OCI-LY3 (cell line): Measurements from ENCODE around the gene PPP2R2C.

ENCODE experiments used
- H2AFZ ChIP-seq: fragments of 200-600, 300-600 bp; shearing (Covaris generic); 2 replicates; pipeline ENCODE4 v1.6.0; 2014; ENCODE audit warnings: antibody characterized with exemption, low read depth, low read length
- H3K27ac ChIP-seq: fragments of 200-600, 300-600 bp; sonication (generic); 2 replicates; pipeline ENCODE4 v1.5.1; 2014; ENCODE audit warnings: mild to moderate bottlenecking, low read length, moderate library complexity, mixed read lengths
- H3K27me3 ChIP-seq: fragments of 200-600, 300-600 bp; sonication (generic); 2 replicates; pipeline ENCODE4 v1.6.1; 2014; ENCODE audit warnings: low read depth, low read length, mixed read lengths
- H3K36me3 ChIP-seq: fragments of 200-600, 300-600 bp; sonication (generic); replicated peaks from 2 replicates; pipeline ENCODE3; 2014; ENCODE audit warnings: low read depth, low read length, mixed read lengths
- H3K4me1 ChIP-seq: fragments of 300-600, 200-600 bp; sonication (generic); 2 replicates; pipeline ENCODE4 v1.6.1; 2014; ENCODE audit warnings: low read length, mixed read lengths
- H3K4me2 ChIP-seq: fragments of 200-600, 300-600 bp; sonication (generic); 2 replicates; pipeline ENCODE4 v1.6.1; 2014; ENCODE audit warnings: low read length, mixed read lengths
- H3K4me3 ChIP-seq: fragments of 300-600, 200-600 bp; sonication (generic); 2 replicates; pipeline ENCODE4 v1.5.1; 2014; ENCODE audit warnings: antibody characterized with exemption, mild to moderate bottlenecking, low read length, moderate library complexity
- H3K79me2 ChIP-seq: fragments of 300-600, 200-600 bp; shearing (Covaris generic); 2 replicates; pipeline ENCODE4 v1.6.1; 2014; ENCODE audit warnings: mild to moderate bottlenecking, low read length, mixed read lengths
- H3K9ac ChIP-seq: fragments of 300-600, 200-600 bp; shearing (Covaris generic); 2 replicates; pipeline ENCODE4 v1.6.0; 2014; ENCODE audit warnings: mild to moderate bottlenecking, low read length, moderate library complexity
- H3K9me3 ChIP-seq: fragments of 200-600, 300-600 bp; shearing (Covaris generic); 2 replicates; pipeline ENCODE4 v1.6.1; 2014; ENCODE audit warnings: low read length, mixed read lengths; ENCODE audit not compliant: insufficient read depth
- H4K20me1 ChIP-seq: fragments of 200-600, 300-600 bp; sonication (generic); 2 replicates; pipeline ENCODE4 v1.6.1; 2016; ENCODE audit warnings: low read length, mixed read lengths; ENCODE audit not compliant: insufficient read depth
- CTCF ChIP-seq: fragments of 200-600, 300-600 bp; sonication (generic); IDR thresholded peaks from 2 replicates; pipeline ENCODE4 v1.5.1; 2014; ENCODE audit warnings: antibody characterized with exemption, low read length, low read depth
- EZH2phosphoT487 ChIP-seq: fragments of 200-600 bp; shearing (Covaris generic); IDR thresholded peaks from 2 replicates; pipeline ENCODE4 v1.6.1; 2018; ENCODE audit warnings: antibody characterized with exemption, mixed run types, low read depth

PPP2R2C gene

GRCh38 chr4:6516762-6517161 is 44.3 kb upstream of the PPP2R2C start:
- Histone ChIP-seq H3K79me2 (no peaks in the 10 kb centered on the region), H3K27ac (no peak overlapping the region), H3K4me2 (no peak overlapping the region), H4K20me1 (no peaks in the 10 kb centered on the region), H3K27me3 (no peaks in the 10 kb centered on the region; the same call in 1 of the 2 replicates), H2AFZ (no peak overlapping the region), H3K9me3 (no peaks in the 10 kb centered on the region), H3K9ac (no peak overlapping the region), H3K4me1 (no peaks in the 10 kb centered on the region), H3K4me3 (no peak overlapping the region), H3K36me3 (no peaks in the 10 kb centered on the region)
- TF ChIP-seq EZH2phosphoT487 = no peak
- no peak for TF ChIP-seq CTCF

- H3K36me3 ChIP-seq = no peaks in the 10 kb centered on the region
- H3K9me3 ChIP-seq = no peaks in the 10 kb centered on the region
- no peaks in the 10 kb centered on the region for H3K4me1 ChIP-seq
- H3K4me2 ChIP-seq = no peak overlapping the region
- H3K4me3 ChIP-seq = no peak overlapping the region
- no peaks in the 10 kb centered on the region for H4K20me1 ChIP-seq
- no peak overlapping the region for H3K9ac ChIP-seq
- H3K79me2 ChIP-seq = no peaks in the 10 kb centered on the region
- H3K27ac ChIP-seq = no peak overlapping the region
- TF ChIP-seq EZH2phosphoT487 (no peak), CTCF (no peak)
- no peak overlapping the region for H2AFZ ChIP-seq
- H3K27me3 ChIP-seq = no peaks in the 10 kb centered on the region; the same call in 1 of the 2 replicates
Observed at GRCh38 chr4:6516281-6516680, 43.9 kb upstream of the PPP2R2C start.

GRCh38 chr4:6513678-6514077 is 41.3 kb upstream of the PPP2R2C start:
- H3K27ac ChIP-seq = no peak overlapping the region
- H3K9ac ChIP-seq = no peak overlapping the region
- H3K4me2 ChIP-seq = no peak overlapping the region
- no peaks in the 10 kb centered on the region for H3K36me3 ChIP-seq
- TF ChIP-seq CTCF = no peak
- TF ChIP-seq EZH2phosphoT487 = no peak
- no peak overlapping the region for H3K4me3 ChIP-seq
- H3K79me2 ChIP-seq = no peaks in the 10 kb centered on the region
- no peaks in the 10 kb centered on the region for H3K27me3 ChIP-seq
- no peaks in the 10 kb centered on the region for H3K9me3 ChIP-seq
- no peaks in the 10 kb centered on the region for H3K4me1 ChIP-seq
- no peak overlapping the region for H2AFZ ChIP-seq
- H4K20me1 ChIP-seq = no peaks in the 10 kb centered on the region

- Histone ChIP-seq H4K20me1 (no peaks in the 10 kb centered on the region), H3K9me3 (no peaks in the 10 kb centered on the region), H3K9ac (no peak overlapping the region), H3K36me3 (no peaks in the 10 kb centered on the region), H3K4me3 (no peak overlapping the region), H3K27ac (no peak overlapping the region), H2AFZ (no peak overlapping the region), H3K79me2 (no peaks in the 10 kb centered on the region), H3K27me3 (no peaks in the 10 kb centered on the region), H3K4me1 (no peaks in the 10 kb centered on the region), H3K4me2 (no peak overlapping the region)
- TF ChIP-seq CTCF (no peak), EZH2phosphoT487 (no peak)
Observed at GRCh38 chr4:6509587-6509986, 37.2 kb upstream of the PPP2R2C start.
